HS-27A (cell line): ENCODE results near the gene CHCHD6.

Experiments
- DNase-seq: peaks from one replicate; pipeline ENCODE4 v3.0.0-alpha.2; 2012; ENCODE audit warnings: low read depth, missing footprints

Gene CHCHD6

DNA sequence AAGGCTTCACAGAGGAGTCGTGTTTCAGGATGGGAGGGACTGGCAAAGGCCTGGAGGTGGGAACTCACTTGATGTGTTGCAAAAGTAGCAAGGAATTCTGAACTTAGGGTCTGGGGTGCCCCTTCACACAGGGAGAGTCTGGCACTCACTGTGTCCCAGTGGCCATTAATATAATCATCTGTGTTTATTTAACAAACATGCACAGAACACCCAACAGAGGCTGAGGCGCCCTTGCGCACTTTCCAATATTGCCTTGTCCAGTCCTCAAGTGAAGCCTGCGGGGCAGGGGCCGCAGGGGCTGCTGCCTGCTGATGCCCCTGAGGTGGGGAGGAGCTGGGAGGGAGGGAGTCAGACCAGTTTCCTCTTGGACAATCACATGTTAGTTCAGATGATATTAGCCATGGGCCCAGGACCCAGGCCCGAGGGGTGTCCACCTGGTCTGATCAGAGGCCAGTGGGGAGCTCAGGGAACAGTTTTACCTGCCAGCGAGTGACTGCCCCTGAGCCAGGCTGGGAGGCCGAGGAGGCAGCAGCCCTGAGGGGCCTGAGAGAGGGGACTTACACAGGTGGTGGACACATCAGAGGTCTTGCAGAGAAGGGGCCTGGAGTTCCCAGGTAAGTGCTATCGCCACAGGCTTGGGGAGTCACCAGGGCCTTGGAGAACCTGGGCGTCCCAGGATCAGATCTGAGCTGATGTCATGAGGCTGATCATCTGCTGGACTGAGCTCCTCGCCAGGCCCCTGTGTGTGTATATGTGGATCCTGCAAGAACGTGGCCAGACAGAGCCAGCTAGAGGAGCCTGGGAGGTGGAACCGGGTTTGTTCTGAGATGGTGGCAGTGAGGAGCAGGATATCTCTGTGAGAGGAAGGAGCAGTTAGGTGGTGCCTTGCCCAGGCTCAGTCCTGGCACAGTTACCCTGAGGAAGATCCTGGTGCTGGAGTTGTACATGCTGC lies 35.3 kb upstream of the CHCHD6 start:
- DNase-seq, result no peak

DNA sequence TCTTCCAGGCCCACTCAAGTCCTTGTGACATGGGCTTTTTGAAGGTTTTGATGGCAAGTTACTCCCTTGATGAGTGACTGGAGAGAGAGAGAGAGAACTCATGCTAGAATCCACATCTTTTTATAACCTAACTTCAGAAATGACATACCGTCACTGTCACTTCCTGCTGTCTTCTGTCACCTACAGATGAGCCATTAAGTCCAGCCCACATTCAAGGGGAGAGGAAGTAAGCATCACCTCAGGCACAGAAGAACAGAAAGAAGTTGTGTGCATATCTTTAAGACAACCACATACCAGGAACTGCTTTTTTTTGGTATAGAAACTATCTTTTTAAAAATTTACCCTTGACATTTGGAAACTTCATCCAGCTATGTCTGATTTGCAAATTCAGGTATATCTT lies 32.5 kb upstream of the CHCHD6 start:
- DNase-seq, result no peak

DNA sequence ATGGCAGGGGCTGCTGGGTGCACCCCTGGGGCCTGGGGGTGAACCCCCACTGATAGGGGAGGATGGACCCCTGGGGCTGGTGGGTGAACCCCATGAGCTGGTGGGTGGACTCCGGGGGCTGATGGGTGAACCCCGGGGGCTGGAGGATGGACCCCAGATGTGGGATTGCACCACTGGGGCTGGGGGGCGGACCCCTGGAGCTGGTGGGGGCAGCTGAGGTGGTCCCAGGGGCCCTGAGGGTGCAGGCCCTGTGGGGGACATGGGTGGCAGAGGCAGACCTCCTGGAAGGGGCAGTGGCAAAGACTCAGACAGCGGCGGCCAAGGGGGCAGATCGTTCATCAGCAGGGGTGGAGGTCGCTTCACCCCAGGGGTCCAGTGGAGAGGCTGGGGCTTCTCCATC lies 31.7 kb upstream of the CHCHD6 start:
- no peak for DNase-seq

DNA sequence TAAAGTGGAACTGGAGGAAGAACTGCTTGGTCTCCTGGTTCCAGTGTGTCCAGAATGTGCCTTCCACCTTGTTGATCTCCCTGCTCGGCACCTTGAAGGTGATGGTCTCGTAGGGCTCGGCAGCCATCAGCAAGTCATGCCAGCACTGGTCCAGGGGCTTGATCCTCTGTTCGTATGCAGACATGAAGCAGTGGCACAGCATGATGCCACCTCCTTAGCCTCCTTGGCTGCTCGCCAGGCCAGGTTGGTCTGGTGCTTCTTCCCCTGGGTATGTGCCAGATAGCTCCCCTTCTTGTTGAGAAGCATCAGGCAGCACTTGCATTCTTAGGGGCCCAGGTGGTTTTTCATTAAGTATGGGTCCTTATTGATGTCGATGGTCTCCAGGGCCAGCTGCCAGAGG lies 31.3 kb upstream of the CHCHD6 start:
- DNase-seq, result no peak

DNA sequence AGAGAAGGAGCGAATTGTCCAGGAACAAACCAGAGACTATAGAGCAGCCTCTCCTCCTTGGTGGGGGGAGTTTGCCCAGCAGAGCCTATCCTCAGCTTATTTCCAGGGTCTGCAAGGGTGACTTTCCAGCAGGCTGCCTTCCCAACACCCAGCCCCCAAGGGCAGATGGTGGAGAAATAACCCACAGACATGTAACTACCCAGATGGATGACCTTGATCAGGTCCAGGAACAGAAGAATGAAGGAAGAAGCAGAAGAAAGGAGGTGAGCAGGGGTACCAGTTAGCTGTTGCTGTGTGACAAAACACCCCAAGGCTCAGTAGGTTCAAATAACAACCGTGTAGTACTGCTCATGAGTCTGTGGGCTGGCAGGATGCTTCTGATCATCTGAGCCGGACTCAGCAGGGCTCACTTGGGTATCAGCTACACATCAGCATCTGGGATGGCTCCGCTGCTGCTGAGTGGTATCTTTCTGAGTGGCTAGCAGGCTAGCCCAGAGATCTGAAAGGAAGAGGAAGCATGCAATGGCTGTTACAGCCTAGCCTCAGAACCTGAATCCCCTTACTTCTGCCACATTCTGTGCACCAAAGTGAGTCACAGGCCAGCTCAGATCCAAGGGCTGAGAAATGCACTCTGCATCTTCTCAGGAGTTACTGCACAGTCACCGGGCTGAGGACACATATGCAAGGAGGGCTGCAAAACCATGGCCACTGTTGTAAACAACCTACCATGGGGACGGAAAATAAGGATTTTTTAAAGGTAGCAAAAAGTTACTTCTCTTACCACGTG lies 26.9 kb upstream of the CHCHD6 start:
- no peak for DNase-seq

DNA sequence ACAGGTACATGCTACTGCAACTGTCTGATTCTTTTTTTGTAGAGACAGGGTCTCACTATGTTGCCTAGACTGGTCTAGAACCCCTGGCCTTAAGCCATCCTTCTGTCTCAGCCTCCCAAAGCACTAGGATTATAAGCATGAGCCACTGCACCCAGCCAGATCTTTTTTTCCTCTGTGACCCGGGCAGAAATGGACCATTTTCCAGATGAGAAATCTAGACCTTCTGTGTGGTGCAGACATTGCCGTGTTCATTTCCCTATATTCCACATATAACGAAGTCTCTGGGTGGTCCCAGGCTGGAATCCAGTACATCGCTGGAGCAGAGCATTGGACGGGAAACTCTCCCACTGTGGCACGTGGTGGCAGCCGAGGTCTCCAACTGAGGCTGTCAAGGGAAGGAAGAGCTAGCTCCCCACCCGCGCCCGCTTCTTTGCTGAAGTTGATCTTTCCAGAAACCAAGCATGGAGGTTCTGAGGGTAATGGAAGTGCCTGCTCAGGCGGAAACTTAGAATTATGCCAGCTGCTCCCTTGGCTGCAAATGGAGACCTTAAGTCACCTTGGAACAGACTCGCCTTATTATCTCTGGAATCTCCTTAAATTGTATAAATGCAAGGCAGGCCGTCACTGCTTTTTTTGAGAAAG lies 26.1 kb upstream of the CHCHD6 start:
- DNase-seq, result no peak

DNA sequence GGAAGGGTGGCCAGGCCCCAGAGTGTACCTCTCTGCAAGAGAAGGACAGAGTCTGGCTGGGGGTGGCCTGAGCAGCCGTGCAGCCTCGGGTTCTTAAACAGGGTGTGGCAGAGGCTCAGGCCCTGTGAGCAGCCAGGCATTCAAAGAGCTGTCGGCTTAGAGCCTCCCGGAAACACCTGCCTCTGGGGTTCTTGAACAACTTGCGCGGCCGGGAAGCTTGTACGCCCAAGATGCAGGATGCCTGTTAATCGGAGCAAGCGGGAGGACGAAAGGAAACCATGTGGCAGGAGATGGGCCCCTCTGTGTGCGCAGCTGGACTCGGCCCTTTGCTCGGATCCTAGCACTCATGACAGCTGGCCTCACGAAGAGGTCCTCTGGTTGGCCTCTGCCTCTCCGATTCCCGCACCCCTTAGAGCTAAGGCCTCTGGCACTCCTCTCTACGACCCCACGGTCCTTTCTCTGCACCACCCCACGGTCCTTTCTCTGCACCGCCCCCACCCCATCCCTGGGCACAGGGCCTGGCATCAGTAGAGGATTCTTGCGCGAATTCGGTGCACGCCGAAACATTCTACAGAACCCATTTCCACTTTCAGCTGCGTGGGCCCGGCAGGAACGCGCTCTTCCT lies 25.2 kb upstream of the CHCHD6 start:
- no peak for DNase-seq

DNA sequence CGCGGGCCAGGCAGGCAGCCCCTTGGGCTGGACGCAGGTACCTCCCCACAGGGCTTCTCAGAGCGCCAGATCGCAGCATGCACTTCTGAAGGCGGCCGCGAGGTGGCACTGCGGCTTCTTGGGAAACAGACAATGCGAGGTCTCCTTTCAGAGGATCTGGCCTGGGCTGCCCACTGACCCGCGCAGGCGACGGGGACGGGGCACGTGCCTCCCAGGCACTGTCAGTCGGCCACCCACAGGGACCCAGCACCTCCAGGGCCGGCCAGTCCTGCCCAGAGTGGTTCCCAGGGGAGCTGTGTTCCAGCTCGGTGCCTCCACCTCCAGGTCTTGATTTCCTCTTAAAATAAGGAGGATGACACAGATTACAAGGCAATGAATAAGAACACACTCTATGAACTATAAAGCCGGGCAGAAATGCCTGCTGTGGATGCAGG lies 24.7 kb upstream of the CHCHD6 start:
- DNase-seq, result no peak

DNA sequence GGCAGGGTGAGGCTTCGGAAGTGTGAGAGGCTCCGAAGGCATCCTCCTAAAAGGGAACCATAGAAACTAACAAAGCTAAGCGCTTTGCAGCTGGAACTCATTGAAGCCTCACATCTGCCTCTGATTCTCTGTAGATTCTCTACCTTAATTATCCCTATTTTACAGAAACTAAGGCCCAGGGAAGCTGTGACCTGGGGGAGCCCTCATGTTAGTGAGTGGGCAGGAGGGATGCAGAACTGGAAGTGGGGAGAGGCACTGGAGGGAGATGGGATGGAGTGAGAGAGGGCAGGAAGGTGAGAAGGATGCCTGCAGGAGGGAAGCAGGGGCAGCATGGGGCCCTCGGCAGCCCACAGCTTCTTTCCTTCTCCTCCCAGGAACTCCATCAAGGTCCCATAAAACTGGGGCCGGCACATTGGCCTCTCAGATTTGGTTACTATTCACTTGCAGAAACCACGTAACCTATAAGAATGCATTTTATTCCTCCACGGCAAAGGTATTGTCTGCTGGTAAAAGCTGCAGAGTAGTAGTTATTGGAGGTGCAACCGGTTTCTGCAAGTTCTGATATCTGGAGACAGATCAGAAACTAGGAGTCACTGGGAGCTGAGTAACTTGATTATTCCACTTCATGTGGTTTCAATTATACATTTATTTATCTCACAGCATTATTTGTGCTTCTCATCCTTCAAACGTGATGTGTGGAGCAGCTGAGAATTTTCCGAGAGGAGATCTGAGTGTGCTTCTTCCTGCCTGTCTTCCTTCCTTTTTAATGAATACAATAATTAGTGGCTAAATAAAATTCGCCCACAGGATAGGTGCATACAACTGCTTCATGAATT lies 24.0 kb upstream of the CHCHD6 start:
- no peak for DNase-seq

DNA sequence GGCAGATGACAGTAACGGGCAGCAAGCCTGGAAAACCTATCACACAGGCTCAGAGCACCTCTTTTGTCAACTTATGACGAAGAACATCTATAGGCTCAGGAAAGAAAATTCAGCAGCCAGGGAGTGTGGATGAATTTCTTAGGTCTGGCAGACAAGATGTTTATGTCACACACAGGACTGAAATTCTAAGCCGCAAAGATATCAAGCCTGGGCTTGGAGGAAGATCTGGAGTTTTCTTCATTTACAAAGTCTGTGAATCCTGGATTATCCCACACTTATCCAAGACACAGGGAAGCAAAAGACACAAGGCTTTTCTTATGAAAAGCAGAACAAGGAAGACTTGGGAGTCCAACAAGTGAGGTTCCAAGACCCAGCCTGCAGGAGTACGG lies 23.4 kb upstream of the CHCHD6 start:
- DNase-seq, result no peak

DNA sequence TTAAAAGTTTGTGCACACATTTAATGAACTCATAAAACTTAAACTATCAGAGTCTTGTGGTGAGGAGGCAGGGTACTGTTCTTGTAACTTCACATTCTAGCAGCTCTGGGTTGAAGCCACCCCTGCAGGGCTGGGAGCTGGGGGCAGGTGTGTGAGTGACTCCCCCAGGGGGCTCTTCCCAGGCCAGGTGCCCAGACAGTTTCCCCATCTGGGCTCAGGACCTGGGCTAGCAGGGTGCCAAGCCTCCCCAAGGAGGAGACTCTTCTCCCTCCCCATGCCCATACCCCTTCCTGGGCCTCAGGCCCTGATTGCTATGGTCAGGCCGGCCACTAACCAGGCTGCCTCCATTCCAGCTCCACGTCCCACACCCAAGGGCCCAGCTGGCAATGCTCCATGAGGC lies 22.0 kb upstream of the CHCHD6 start:
- DNase-seq, result no peak

DNA sequence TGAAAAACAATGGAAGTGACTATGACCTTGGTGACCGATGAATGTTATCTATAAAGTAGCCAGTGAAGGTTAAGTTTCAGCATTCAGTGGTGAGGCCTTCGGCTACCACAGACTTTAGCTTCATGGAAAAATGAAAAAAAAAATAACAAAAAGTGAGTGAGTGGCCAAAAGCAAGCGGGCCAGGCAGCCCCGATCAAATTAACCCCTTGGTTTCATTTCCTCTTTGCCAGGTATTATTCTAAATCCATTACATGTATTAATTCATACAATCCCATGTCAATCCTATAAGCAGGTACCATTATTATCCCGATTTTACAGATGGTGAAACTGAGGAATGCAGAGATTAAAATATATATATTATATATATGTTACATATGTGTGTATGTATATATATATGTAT lies 21.0 kb upstream of the CHCHD6 start:
- no peak for DNase-seq

DNA sequence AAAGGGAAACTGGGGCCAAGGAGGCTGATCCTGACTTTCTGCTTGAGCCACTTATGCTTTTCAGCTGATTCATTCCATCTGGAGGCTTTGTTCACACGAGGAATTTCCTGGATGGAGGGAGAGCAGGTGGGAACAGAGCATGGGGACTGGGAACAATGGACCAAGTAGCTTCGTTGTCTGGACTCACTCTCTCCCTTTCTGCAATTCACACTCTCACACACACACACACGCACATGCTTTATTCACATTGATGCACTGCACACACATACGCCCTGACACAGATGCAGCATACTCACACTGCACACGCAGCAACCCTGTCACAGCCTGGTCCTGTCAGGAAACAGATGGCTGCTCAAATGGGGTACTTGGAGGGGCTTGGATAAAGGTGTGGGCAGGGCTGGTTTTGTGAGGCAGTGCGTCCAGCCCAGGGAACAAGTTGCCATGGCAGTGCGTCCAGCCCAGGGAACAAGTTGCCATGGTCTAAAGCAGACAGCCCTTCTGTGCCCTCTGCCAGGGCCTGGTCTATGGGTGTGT lies 19.8 kb upstream of the CHCHD6 start:
- DNase-seq, result no peak

DNA sequence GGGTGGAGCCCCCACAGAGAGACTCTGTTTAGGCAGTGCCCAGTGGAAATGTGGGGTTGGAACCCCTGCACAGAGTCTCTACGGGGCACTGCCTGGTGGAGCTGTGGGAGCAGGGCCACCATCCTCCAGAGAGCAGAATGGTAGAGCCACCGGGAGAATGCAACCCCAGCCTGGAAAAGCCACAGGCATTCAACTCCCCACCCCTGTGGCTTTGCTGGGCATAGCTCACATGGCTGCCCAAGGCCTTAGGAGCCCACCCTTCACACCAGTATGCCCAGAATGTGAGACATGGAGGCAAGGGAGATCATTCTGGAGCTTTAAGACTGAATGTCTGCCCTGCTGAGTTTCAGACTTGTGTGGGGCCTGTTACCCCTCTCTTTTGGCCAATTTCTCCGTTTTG lies 19.0 kb upstream of the CHCHD6 start:
- peak; percentile 73 for DNase-seq

DNA sequence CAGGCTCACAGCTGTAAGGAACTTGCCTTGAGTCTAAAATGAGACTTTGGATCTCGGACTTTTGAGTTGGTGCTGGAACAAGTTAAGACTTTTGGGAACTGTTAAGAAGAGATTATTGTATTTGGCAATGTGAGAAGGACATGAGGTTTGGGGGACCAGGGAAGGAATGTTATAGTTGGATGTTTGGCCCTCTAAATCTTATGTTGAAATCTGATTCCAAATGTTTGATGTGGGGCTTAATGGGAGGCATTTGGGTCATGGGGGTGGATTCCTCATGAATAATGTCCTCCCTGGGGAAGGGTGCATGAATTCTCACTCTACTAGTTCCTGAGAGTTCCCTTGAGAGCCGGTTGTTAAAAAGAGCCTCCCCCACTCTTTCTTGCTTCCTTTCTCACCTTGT lies 18.5 kb upstream of the CHCHD6 start:
- no peak for DNase-seq

DNA sequence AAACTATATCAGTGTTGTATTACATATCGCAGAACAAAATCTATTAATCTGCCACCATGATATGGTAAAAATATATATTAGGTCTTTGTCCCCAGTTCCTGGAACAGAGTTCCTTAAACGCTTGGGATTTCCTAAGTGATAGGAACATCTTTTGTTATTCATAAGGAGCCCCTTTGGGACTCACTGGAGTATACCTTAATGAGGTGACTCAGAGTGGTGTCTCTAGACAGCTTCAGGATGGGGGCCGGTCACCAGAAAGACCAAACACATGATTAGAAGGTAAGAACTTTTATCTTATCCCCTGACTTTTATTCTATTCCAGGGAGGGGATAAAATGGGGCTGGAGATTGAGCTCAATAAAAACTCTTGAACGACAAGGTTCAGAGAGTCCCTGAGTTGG lies 12.3 kb upstream of the CHCHD6 start:
- DNase-seq, result no peak

DNA sequence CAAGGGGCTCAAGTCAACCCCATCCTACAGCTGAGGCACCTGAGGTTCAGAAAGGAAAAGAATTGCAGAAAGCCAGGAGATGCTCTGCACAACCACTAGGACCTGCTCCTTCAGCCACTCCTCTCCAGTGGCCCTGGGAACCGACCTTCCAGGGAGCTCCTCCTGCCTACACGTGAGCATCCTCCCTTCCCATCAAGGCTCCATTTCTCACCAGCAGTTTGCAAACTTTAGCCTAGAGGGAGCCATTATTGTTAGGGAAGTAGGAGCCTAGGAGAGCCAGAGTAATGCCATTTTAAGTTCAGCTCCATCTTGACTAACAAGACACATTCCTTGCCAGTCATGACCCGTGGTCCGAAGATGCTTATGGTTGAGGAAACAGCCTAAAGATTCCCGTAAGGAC lies 11.2 kb upstream of the CHCHD6 start:
- no peak for DNase-seq

DNA sequence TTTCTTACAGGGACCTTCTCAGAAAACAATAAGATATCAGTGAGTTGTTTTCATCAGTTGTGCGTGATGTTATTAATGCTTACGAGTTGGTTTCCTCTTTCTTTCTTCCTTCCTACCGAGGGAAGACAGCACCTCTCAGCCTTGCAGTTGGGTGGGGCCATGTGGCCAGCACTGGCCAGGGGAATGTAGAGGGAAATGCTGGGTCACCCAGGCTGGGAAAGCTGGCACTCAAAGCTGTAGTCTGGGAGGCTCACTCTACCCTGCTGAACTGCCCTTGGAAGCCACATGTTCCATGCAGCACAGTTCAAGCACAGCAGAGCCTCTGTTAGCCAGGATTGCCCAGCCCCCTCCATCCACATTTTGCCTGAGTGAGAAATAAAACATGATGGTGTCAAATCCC lies 10.1 kb upstream of the CHCHD6 start:
- DNase-seq, result no peak

DNA sequence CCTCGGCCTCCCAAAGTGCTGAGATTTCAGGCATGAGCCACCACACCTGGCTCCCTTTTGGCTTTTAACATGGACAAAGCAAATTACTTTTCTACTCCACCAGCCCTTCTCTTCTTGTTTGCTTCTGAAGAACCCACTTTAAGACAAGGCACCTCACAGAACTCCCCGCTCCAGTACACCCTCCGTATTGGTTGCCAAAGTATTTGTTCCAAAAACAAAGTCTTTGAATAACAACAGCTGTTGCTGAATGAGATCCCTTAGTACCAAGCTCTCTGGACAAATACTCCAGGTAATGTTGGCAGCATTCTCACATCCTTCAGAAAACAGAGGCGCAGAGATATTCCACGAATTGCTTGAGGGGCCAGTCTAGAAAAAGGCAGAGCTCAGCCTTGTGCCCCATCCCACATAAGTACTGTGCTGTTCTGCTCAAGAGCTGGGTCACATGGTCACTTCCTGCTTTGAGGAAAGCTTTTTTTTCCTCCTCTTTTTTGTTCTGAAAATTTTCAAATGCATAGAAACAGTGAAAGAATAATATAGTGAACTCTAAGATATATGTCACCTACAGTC lies 7.3 kb upstream of the CHCHD6 start:
- DNase-seq, result no peak

DNA sequence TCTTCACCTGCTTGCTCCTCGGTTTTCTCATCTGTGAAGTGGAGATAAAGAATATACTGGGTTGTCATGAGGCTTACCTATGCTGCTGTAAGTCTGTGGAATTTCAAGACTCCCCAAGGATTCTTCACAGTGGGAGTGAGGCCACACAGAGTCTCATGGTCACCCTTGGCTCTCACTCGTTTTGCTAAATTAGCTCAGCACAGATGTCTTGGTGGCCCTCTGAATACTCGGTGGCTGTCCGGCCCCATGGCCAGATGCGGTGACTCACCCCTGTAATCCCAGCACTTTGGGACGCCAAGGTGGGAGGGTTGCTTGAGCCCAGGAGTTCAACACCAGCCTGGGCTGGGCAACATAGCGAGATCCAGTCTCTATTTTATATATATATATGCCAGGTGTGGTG lies 5.0 kb upstream of the CHCHD6 start:
- no peak for DNase-seq
